HFFc6 (cell line): ENCODE measurements around the gene OMP. TPM values are rescaled to one million over a fixed set of nuclear protein-coding genes. Genes with fewer than 3 reads are reported as not detected.

Source experiments
- DNase-seq: peaks from one replicate; pipeline ENCODE4 v3.0.0-alpha.2; 2018
- H3K27ac Mint-ChIP-seq: 2 replicates; pipeline ENCODE4 v1.8.0; 2020; ENCODE audit warnings: mild to moderate bottlenecking, mixed read lengths
- H3K27me3 Mint-ChIP-seq: 2 replicates; pipeline ENCODE4 v1.8.0; 2021; ENCODE audit warnings: mild to moderate bottlenecking, moderate library complexity, mixed read lengths; ENCODE audit not compliant: insufficient read depth
- H3K36me3 Mint-ChIP-seq: 2 replicates; pipeline ENCODE4 v1.8.0; 2021; ENCODE audit warnings: low read depth, mixed read lengths
- H3K4me1 Mint-ChIP-seq: 2 replicates; pipeline ENCODE4 v1.8.0; 2020; ENCODE audit warnings: low read depth, mixed read lengths
- H3K4me3 Mint-ChIP-seq: 2 replicates; pipeline ENCODE4 v1.8.0; 2020; ENCODE audit warnings: mild to moderate bottlenecking, moderate library complexity, mixed read lengths
- H3K9me3 Mint-ChIP-seq: 2 replicates; pipeline ENCODE4 v1.8.0; 2020; ENCODE audit warnings: mild to moderate bottlenecking, mixed read lengths
- total RNA-seq, 6 experiments: library from RNA; stranded (reverse); fragmentation: NEBNext Ultra II Directional; extraction: Animal tissue kit (Norgen Biotek cat#: 25700); gene quantifications; 2 replicates in 1 of 6; 3 replicates in 5 of 6; pipeline ENCODE4 v1.2.3, GENCODE V29; 2021
- TF ChIP-seq, protein P1 (sequence below): fragments of 200-600 bp; sonication (generic); IDR thresholded peaks from 2 replicates; pipeline ENCODE4 v1.5.0; 2021; ENCODE audit warnings: antibody characterized with exemption, mild to moderate bottlenecking

The OMP gene
- total RNA-seq, 6 experiments from 2014 or later: 0.77 TPM; not detected in 5

GRCh38 chr11:77106759-77107158, 4.1 kb downstream of the OMP start:
- no peak overlapping the region for H3K4me3 Mint-ChIP-seq
- DNase-seq: no peak
- H3K4me1 Mint-ChIP-seq: peaks cover 63% of the 10 kb centered on the region
- H3K9me3 Mint-ChIP-seq: no peaks in the 10 kb centered on the region
- H3K36me3 Mint-ChIP-seq: no peaks in the 10 kb centered on the region
- H3K27me3 Mint-ChIP-seq: peaks cover 2% of the 10 kb centered on the region
- TF ChIP-seq, protein P1, sequence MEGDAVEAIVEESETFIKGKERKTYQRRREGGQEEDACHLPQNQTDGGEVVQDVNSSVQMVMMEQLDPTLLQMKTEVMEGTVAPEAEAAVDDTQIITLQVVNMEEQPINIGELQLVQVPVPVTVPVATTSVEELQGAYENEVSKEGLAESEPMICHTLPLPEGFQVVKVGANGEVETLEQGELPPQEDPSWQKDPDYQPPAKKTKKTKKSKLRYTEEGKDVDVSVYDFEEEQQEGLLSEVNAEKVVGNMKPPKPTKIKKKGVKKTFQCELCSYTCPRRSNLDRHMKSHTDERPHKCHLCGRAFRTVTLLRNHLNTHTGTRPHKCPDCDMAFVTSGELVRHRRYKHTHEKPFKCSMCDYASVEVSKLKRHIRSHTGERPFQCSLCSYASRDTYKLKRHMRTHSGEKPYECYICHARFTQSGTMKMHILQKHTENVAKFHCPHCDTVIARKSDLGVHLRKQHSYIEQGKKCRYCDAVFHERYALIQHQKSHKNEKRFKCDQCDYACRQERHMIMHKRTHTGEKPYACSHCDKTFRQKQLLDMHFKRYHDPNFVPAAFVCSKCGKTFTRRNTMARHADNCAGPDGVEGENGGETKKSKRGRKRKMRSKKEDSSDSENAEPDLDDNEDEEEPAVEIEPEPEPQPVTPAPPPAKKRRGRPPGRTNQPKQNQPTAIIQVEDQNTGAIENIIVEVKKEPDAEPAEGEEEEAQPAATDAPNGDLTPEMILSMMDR: no peak
- H3K27ac Mint-ChIP-seq: no peak overlapping the region

DNA sequence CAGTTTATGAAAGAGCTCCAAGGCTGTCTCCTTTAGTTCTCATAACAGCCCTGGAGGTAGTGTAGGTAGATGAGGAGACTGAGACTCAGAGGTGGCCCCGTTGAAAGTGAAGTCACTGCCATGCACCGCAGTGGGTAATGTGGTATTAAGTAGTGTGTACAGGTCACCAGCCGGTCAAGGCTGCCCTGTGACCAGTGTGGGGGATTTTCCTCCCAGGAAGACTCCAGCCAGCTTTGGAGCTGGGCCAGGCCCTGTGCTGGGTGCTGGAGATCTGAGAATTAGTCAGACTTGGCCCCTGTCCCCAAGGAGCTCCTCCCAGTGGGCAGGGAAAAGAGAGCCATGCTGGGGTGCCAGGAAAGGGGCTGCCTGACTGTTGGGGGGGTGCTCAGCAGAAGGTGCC, 5.3 kb downstream of the OMP start:
- Mint-ChIP-seq H3K27me3 (peaks cover 2% of the 10 kb centered on the region), H3K4me3 (peak overlapping the region; percentile 80), H3K36me3 (no peaks in the 10 kb centered on the region), H3K9me3 (no peaks in the 10 kb centered on the region), H3K4me1 (peaks cover 68% of the 10 kb centered on the region), H3K27ac (peak overlapping the region; percentile 92)
- DNase-seq: peak; percentile 89
- TF ChIP-seq, protein P1: peak; percentile 16; the same call in 1 of the 2 replicates

DNA sequence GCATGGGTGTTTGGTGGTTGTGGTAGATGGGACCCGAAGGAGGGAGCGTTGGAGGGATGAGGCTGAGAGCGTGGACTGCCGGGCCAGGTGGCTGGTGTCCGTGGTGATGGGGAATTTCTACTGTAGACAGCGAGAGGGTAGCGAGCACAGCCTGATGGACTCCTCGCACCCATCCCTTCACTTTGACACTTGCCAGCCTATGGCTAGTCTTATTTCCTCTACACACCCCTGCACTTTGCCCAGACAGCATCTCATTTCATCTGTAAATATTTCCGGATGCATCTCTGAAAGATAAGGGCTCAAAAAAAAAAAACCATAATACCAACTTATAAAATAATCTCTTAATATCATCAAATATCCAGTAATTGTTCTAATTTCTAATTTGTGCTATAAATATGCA, 5.8 kb downstream of the OMP start:
- Mint-ChIP-seq H3K9me3 (no peaks in the 10 kb centered on the region), H3K27me3 (peaks cover 2% of the 10 kb centered on the region), H3K4me1 (peaks cover 73% of the 10 kb centered on the region), H3K27ac (peak overlapping the region; percentile 92), H3K4me3 (peak overlapping the region; percentile 80), H3K36me3 (no peaks in the 10 kb centered on the region)
- no peak for DNase-seq
- TF ChIP-seq, protein P1: no peak; the same call in 1 of the 2 replicates

- DNase-seq: peak; percentile 33
- Mint-ChIP-seq H3K27ac (peak overlapping the region; percentile 87), H3K36me3 (no peaks in the 10 kb centered on the region), H3K4me3 (peak overlapping the region; percentile 66), H3K27me3 (peaks cover 2% of the 10 kb centered on the region), H3K4me1 (peaks cover 68% of the 10 kb centered on the region), H3K9me3 (no peaks in the 10 kb centered on the region)
- TF ChIP-seq, protein P1: no peak
These were observed 6.8 kb downstream of the OMP start for GRCh38 chr11:77109236-77110019.

DNA sequence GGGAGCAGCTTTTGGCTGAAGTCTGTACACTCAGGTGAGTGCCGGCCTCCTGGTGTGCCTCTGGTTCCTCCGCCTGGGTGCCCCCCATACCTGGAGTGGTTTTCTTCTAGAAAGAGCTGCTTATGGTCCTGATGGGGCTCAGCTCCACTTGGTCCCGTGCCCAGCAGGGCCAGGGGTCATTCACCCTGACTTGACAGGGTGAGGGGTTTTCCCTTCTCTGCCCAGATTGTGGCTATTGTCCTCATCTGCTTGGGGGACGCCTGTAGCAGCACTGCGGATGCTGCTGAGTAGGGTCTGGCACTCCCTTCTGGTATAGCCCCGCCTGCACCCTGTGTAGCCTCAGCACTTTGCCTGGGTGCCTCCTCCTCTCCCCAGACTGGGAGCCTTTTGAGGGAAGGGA, 8.2 kb downstream of the OMP start:
- Mint-ChIP-seq H3K36me3 (no peaks in the 10 kb centered on the region), H3K9me3 (no peaks in the 10 kb centered on the region), H3K4me3 (no peak overlapping the region), H3K4me1 (peaks cover 61% of the 10 kb centered on the region), H3K27me3 (peaks cover 2% of the 10 kb centered on the region), H3K27ac (peak overlapping the region; percentile 13; the same call in 1 of the 2 replicates)
- TF ChIP-seq, protein P1: no peak
- no peak for DNase-seq
